Epithelial cell of alveolus of lung (primary cell): ENCODE measurements around the gene NDUFA13. TPM values are rescaled to one million over a fixed set of nuclear protein-coding genes. Genes with fewer than 3 reads are reported as not detected.

Source experiments
- total RNA-seq: library from RNA; depleted of rRNA; stranded (reverse); fragments of >200 nt; gene quantifications from 2 replicates; pipeline ENCODE4 v1.2.1, GENCODE V29; 2015

The NDUFA13 gene
- 34.0 and 218 TPM in 2 replicates for total RNA-seq

DNA sequence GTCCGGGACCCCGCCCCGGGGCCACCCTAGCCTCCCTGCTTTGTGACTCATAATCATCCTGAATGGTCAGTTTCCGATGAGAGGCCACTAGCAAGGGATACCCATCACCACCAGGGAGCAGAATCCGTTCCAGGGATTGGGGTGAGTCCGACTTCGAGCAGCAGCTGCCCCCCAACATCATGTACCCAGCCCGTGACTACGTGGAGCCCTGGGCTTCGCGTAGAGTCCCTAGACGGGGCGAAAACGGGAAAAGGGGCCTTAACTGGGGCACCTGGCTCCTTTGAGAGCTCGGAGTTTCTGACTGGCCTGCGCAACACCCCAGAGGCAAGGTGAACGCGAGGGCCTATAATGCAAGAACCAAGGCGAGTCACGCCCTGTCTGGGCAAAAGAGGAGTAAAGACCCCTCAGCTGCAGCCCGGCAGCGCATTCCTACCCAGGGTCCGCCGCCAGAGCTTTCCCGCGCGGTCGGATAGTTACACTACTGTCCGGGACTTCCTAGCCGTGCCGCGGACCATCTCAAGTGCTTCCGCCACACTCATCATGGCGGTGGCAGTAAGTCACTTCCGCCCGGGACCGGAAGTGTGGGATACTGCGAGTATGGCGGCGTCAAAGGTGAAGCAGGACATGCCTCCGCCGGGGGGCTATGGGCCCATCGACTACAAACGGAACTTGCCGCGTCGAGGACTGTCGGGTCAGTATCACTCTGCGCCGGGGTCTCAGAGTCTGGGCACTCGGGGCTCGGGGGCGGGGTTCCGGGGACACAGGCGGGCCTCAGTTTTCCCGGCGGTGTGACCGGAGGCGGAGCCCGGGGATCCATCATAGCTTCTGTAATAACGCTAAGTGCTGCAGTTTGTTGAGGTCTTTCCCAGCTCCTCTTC lies at the start of gene NDUFA13:
NDUFA13 (plus strand) TSS at position 584 of the 878 bp plus-strand sequence; CDS start at position 598, 14 bp downstream.

DNA sequence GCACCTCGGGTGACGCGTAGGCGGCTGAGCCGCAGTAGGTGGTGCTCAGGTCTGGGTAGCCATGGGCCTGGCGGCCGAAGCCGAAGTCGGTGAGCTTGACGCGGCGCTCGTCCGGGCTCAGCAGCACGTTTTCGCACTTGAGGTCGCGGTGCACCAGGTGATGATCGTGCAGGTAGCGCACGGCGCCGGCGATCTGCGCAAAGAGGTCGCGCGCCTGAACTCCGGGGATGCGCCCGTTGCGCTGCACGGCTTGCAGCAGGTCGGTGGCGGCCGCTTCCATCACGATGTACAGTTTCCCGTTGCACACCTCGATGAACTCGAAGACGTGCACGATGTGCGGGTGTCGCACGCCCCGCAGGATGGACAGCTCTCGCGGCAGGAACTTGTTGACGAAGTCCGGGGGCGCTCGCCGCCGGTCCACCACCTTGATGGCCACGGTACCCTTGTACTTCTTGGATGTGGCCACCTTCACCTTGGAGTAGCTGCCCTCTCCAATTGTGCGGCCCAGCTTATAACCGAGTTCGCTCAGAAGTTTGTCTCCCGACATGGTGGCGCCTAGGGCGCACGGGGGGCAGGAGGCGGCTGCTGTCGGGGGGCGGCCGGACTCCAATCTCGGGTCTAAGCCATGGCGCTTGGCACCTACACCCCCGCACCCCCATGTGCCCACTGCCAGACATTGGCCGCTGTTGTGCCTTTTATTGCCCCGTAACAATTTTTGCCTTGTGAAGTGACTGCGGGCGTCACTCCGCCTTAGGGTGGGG lies 964 bp upstream of the NDUFA13 start, which contains the start of gene TSSK6:
TSSK6 (minus strand) TSS at position 668 of the 761 bp plus-strand sequence; CDS start at position 547, 121 bp downstream.

DNA sequence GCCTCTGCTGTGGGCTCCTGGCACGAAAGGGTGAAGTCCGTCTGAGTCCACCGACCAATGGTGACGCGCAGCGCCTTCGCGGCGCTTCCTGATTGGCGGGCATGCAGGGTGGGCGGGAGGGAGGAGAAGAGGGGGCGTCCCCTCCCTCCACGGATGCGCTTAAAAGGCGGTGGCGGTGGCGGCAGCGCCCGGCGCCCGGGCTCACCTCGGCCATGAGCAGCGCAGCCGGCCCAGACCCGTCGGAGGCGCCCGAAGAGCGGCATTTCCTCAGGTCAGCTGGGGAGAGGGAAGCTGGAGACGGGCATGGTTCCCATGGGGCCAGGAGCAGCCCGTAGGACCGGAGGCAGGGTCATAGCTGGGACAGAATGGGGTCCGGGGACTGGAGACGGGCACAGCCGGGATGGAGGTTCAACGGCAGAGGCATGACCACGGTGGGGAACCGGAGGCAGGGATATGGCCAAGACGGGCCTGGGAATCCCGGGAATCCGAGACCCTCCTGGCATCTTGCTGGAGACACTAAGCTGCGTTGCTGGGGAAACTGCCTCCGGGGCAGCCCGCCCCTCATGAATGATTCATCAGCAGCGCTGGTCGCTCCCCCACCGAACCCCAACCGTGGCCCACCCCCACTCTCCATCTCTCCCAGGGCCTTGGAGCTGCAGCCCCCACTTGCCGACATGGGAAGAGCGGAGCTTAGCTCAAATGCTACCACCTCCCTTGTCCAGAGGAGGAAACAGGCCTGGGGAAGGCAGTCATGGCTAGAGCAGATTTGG lies 12.9 kb downstream of the NDUFA13 start, which contains the start of gene YJEFN3:
YJEFN3 (plus strand) TSS at position 191 of the 770 bp plus-strand sequence; CDS start at position 213, 22 bp downstream.

DNA sequence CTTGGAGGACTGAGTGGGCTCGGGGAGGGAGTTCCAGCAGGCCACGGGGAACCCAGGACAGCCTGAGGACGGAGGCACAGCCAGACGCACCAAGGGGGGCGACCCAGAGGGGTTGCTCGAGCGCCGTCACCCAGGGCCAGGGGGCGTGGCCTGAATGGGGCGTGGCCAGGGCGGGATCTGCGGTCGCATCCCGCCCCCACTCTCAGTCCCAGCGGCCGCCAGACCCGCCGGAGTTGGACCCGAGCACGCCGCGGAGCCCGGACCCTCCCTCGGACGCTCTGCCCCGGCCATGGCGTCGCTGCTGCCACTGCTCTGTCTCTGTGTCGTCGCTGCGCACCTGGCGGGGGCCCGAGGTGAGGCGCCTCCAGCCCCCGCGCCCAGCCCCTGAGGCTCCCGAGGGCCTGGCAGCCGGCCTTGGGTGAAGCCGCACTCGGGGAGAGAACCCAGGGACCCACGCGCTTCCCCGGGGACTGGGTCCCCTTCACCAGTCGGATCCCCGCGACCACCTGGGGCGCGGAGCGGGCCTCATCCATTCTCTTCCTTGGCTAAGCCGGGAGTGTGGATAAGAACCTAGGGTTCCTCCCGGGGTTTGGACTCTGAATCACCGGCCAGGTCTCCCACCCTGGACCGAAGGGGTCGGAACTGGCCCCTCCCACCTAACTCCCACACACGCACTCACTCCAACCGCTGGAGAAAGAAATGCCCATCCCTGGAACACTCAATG lies 22.2 kb downstream of the NDUFA13 start, which contains the start of gene CILP2:
CILP2 (plus strand) TSS at position 205 of the 724 bp plus-strand sequence; CDS start at position 290, 85 bp downstream.

Other genes with a start within 250 kb of the NDUFA13 start
- 0.39 and 1.4 TPM in 2 replicates for gene TM6SF2, start 242.9 kb upstream of the NDUFA13 start, total RNA-seq
- gene SUGP1, start 195.7 kb upstream of the NDUFA13 start, total RNA-seq, result 30.8 and 67.1 TPM in 2 replicates
- 19.9 and 45.3 TPM in 2 replicates for gene MAU2, start 195.4 kb upstream of the NDUFA13 start, total RNA-seq
- 27.8 and 61.8 TPM in 2 replicates for gene GATAD2A, start 110.5 kb upstream of the NDUFA13 start, total RNA-seq
- 0.91 and 3.8 TPM in 2 replicates for gene TSSK6, start 677 bp upstream of the NDUFA13 start, total RNA-seq
- 0.26 and 2.4 TPM in 2 replicates for gene YJEFN3, start 12.7 kb downstream of the NDUFA13 start, total RNA-seq
- 0.52 and 6.0 TPM in 2 replicates for gene CILP2, start 22.0 kb downstream of the NDUFA13 start, total RNA-seq
- gene PBX4, start 102.5 kb downstream of the NDUFA13 start, total RNA-seq, result 0.13 and 6.0 TPM in 2 replicates
- 0.65 and 9.2 TPM in 2 replicates for gene LPAR2, start 112.0 kb downstream of the NDUFA13 start, total RNA-seq
- gene GMIP, start 127.4 kb downstream of the NDUFA13 start, total RNA-seq, result 11.6 and 13.8 TPM in 2 replicates
- 46.9 and 51.2 TPM in 2 replicates for gene ATP13A1, start 147.5 kb downstream of the NDUFA13 start, total RNA-seq
- 2.5 and 4.3 TPM in 2 replicates for gene ZNF101, start 152.6 kb downstream of the NDUFA13 start, total RNA-seq
- 1.7 and 2.2 TPM in 2 replicates for gene ZNF14, start 216.9 kb downstream of the NDUFA13 start, total RNA-seq